H1 (cell line): ENCODE results near the gene FAM168B. TPM values are rescaled to one million over a fixed set of nuclear protein-coding genes. Genes with fewer than 3 reads are reported as not detected.
A peak's percentile ranks its signal among the peaks of the same experiment; 100 is the strongest.

Experiments
- CTCF ChIA-PET: fragments of 300-600 bp; sonication (Branson Sonifier 250); formaldehyde crosslinking; loops from one replicate; lab custom pipeline; 2021; ENCODE audit not compliant: partially characterized antibody; lab: Charles Lee
- POLR2A ChIA-PET: fragments of 300-600 bp; sonication (Branson Sonifier 250); formaldehyde crosslinking; loops from one replicate; lab custom pipeline; 2021; ENCODE audit warnings: inconsistent platforms; ENCODE audit not compliant: partially characterized antibody; lab: Charles Lee
- DNase-seq, 2 experiments: peaks; one replicate each; pipeline versions ENCODE4 v3.0.0 to v3.0.0-alpha.2; 2010 to 2022; ENCODE audit warnings: low spot score in 2 of 2, low read depth in 1 of 2, mixed read lengths in 1 of 2
- FAIRE-seq: peaks from 2 replicates; lab custom pipeline; 2011; peaks lifted over from hg19 to GRCh38; lab: Jason Lieb, UNC
- H2AFZ ChIP-seq: 2 replicates; pipeline ENCODE4 v1.8.1; 2012; ENCODE audit warnings: low read length, inconsistent platforms
- H2AK5ac ChIP-seq: 2 replicates; pipeline ENCODE4 v1.6.1; 2013; ENCODE audit warnings: low read depth, low read length
- H2BK120ac ChIP-seq: replicated peaks from 2 replicates; pipeline ENCODE3; 2013; ENCODE audit warnings: low read depth, low read length, inconsistent platforms
- H2BK12ac ChIP-seq: 2 replicates; pipeline ENCODE4 v1.6.1; 2013; ENCODE audit warnings: low read depth, low read length
- H2BK15ac ChIP-seq: 2 replicates; pipeline ENCODE4 v1.6.1; 2013; ENCODE audit warnings: low read length
- H2BK20ac ChIP-seq: 2 replicates; pipeline ENCODE4 v1.6.1; 2013; ENCODE audit warnings: low read length
- H2BK5ac ChIP-seq: 2 replicates; pipeline ENCODE4 v1.6.1; 2013; ENCODE audit warnings: low read depth, low read length
- H3K14ac ChIP-seq: 2 replicates; pipeline ENCODE4 v1.6.1; 2013; ENCODE audit warnings: inconsistent platforms; ENCODE audit not compliant: insufficient read length
- H3K18ac ChIP-seq: 2 replicates; pipeline ENCODE4 v1.6.1; 2013; ENCODE audit warnings: low read length; ENCODE audit errors: extremely low read depth
- H3K23ac ChIP-seq: 2 replicates; pipeline ENCODE4 v1.6.1; 2013; ENCODE audit warnings: inconsistent platforms; ENCODE audit not compliant: insufficient read length
- H3K23me2 ChIP-seq: 2 replicates; pipeline ENCODE4 v1.6.1; 2013; ENCODE audit warnings: low read depth, low read length
- H3K27ac ChIP-seq: 2 replicates; pipeline ENCODE4 v1.6.1; 2011; ENCODE audit warnings: low read depth, low read length, inconsistent platforms
- H3K27me3 ChIP-seq, 4 experiments: replicated peaks in 1 of 4; 1 replicate in 1 of 4; 2 replicates in 3 of 4; pipeline versions ENCODE4 v1.6.1 to v1.8.1; 2011 to 2013; ENCODE audit warnings: low read length in 3 of 4, mild to moderate bottlenecking in 3 of 4, inconsistent platforms in 2 of 4, mixed read lengths in 2 of 4, moderate library complexity in 1 of 4; ENCODE audit not compliant: control insufficient read depth in 3 of 4, insufficient read depth in 3 of 4; ENCODE audit errors: extremely low read depth in 1 of 4
- H3K36me3 ChIP-seq, 4 experiments: 2 replicates each; pipeline versions ENCODE4 v1.6.1 to v1.8.1; 2011 to 2013; ENCODE audit warnings: mild to moderate bottlenecking in 4 of 4, low read length in 3 of 4, moderate library complexity in 2 of 4, control low read depth in 1 of 4, inconsistent platforms in 1 of 4; ENCODE audit not compliant: insufficient read depth in 4 of 4, control insufficient read depth in 2 of 4
- H3K4ac ChIP-seq: replicated peaks from 2 replicates; pipeline ENCODE3; 2013; ENCODE audit warnings: low read length, low read depth, mixed read lengths, inconsistent platforms; ENCODE audit not compliant: insufficient read length
- H3K4me1 ChIP-seq, 4 experiments: replicated peaks in 1 of 4; 1 replicate in 1 of 4; 2 replicates in 3 of 4; pipeline versions ENCODE4 v1.6.1 to v1.8.1; 2011 to 2013; ENCODE audit warnings: low read length in 3 of 4, inconsistent platforms in 2 of 4, mixed read lengths in 1 of 4; ENCODE audit not compliant: insufficient read depth in 4 of 4, control insufficient read depth in 3 of 4
- H3K4me2 ChIP-seq, 2 experiments: 2 replicates each; pipeline versions ENCODE4 v1.6.1 to v1.8.1; 2011 to 2013; ENCODE audit warnings: low read depth in 2 of 2, low read length in 2 of 2, control low read depth in 1 of 2, inconsistent platforms in 1 of 2, mild to moderate bottlenecking in 1 of 2; ENCODE audit not compliant: insufficient read depth in 1 of 2
- H3K4me3 ChIP-seq, 4 experiments: fragments of 200-600, 300-600 bp in 1 of 4; sonication (generic), shearing (Covaris generic), sonication (Bioruptor Twin) in 1 of 4; 2 replicates each; pipeline versions ENCODE4 v1.5.1 to v1.8.1; 2011 to 2016; ENCODE audit warnings: low read length in 4 of 4, low read depth in 3 of 4, control low read depth in 2 of 4, inconsistent platforms in 2 of 4, mild to moderate bottlenecking in 2 of 4, mixed read lengths in 1 of 4, moderate library complexity in 1 of 4; ENCODE audit not compliant: insufficient read depth in 2 of 4; ENCODE audit errors: extremely low read depth in 1 of 4
- H3K56ac ChIP-seq: replicated peaks from 2 replicates; pipeline ENCODE3; 2013; ENCODE audit warnings: low read depth, mild to moderate bottlenecking, mixed read lengths, low read length, inconsistent platforms; ENCODE audit not compliant: insufficient read length
- H3K79me1 ChIP-seq: 2 replicates; pipeline ENCODE4 v1.6.1; 2013; ENCODE audit warnings: low read depth, low read length, control low read depth
- H3K79me2 ChIP-seq, 2 experiments: 2 replicates each; pipeline versions ENCODE4 v1.6.1 to v1.8.1; 2012 to 2013; ENCODE audit warnings: low read length in 2 of 2, mild to moderate bottlenecking in 2 of 2, inconsistent platforms in 1 of 2; ENCODE audit not compliant: insufficient read depth in 2 of 2, control insufficient read depth in 1 of 2
- H3K9ac ChIP-seq, 4 experiments: replicated peaks in 1 of 4; 1 replicate in 1 of 4; 2 replicates in 3 of 4; pipeline versions ENCODE4 v1.6.1 to v1.8.1; 2011 to 2013; ENCODE audit warnings: low read depth in 3 of 4, low read length in 3 of 4, control low read depth in 2 of 4, mild to moderate bottlenecking in 2 of 4, moderate library complexity in 2 of 4, inconsistent platforms in 1 of 4; ENCODE audit errors: extremely low read depth in 1 of 4
- H3K9me3 ChIP-seq, 2 experiments: 2 replicates each; pipeline versions ENCODE4 v1.6.1 to v1.8.1; 2012 to 2013; ENCODE audit warnings: mild to moderate bottlenecking in 2 of 2, moderate library complexity in 2 of 2, control low read depth in 1 of 2, inconsistent platforms in 1 of 2, low read depth in 1 of 2, low read length in 1 of 2, mixed read lengths in 1 of 2; ENCODE audit not compliant: insufficient read depth in 2 of 2
- H4K20me1 ChIP-seq, 2 experiments: replicated peaks in 1 of 2; 2 replicates each; pipeline versions ENCODE3 to v1.8.1; 2011 to 2013; ENCODE audit warnings: inconsistent platforms in 2 of 2, low read length in 2 of 2, mild to moderate bottlenecking in 1 of 2; ENCODE audit not compliant: insufficient read depth in 2 of 2, control insufficient read depth in 1 of 2
- H4K5ac ChIP-seq: 2 replicates; pipeline ENCODE4 v1.6.1; 2013; ENCODE audit warnings: low read length, low read depth, mixed read lengths, inconsistent platforms; ENCODE audit not compliant: insufficient read length
- H4K8ac ChIP-seq: 2 replicates; pipeline ENCODE4 v1.8.0; 2013; ENCODE audit warnings: mild to moderate bottlenecking, moderate library complexity, low read length, inconsistent platforms; ENCODE audit not compliant: insufficient read depth; ENCODE audit errors: extremely low read depth
- H4K91ac ChIP-seq: replicated peaks from 2 replicates; pipeline ENCODE3; 2013; ENCODE audit warnings: low read length, mixed read lengths, inconsistent platforms; ENCODE audit not compliant: insufficient read length
- CEBPB ChIP-seq: IDR thresholded peaks from 2 replicates; pipeline ENCODE4 v1.6.1; 2012; ENCODE audit warnings: low read depth, low read length
- CTCF ChIP-seq, 3 experiments: IDR thresholded peaks; 1 replicate in 2 of 3; 2 replicates in 1 of 3; pipeline versions ENCODE4 v1.5.1 to v1.6.1; 2011; ENCODE audit warnings: low read length in 3 of 3, mild to moderate bottlenecking in 3 of 3, inconsistent platforms in 2 of 3, low read depth in 1 of 3, moderate library complexity in 1 of 3; ENCODE audit not compliant: insufficient read depth in 1 of 3; ENCODE audit errors: control extremely low read depth in 1 of 3
- HDAC6 ChIP-seq: IDR thresholded peaks from one replicate; pipeline ENCODE4 v1.7.1; 2012; ENCODE audit warnings: low read depth, mild to moderate bottlenecking, inconsistent platforms, low read length, moderate library complexity
- RAD21 ChIP-seq, 2 experiments: IDR thresholded peaks in 1 of 2; conservative IDR thresholded peaks in 1 of 2; 2 replicates each; pipeline ENCODE4 v1.6.1; 2011; ENCODE audit warnings: low read depth in 2 of 2, low read length in 2 of 2, improper control_type of control experiment in 1 of 2, inconsistent platforms in 1 of 2, mild to moderate bottlenecking in 1 of 2, moderate library complexity in 1 of 2
- YY1 ChIP-seq: IDR thresholded peaks from 2 replicates; pipeline ENCODE4 v1.6.1; 2011; ENCODE audit warnings: low read depth, mild to moderate bottlenecking, low read length
- WGBS, 2 experiments: shearing (Covaris generic) in 1 of 2; methylation state at CpG; one replicate each; pipeline versions ENCODE4 v1.1.6 to v1.1.7; 2013 to 2015; ENCODE audit warnings: low lambda C conversion rate in 2 of 2, mixed read lengths in 2 of 2, inconsistent platforms in 1 of 2, low coverage in 1 of 2, missing lambda C conversion rate in 1 of 2; ENCODE audit not compliant: insufficient replicate concordance in 2 of 2, insufficient coverage in 1 of 2, insufficient read length in 1 of 2; ENCODE audit errors: extremely low coverage in 1 of 2, missing lambda C conversion rate in 1 of 2; 5-methylcytosine and 5-hydroxymethylcytosine counted together
- polyA plus RNA-seq, 7 experiments: library from polyadenylated mRNA; depleted of rRNA in 3 of 7; stranded (reverse) in 5 of 7; unstranded in 2 of 7; fragments of >200 nt in 5 of 7; fragments of 200-250 nt in 2 of 7; gene quantifications; 1 replicate in 5 of 7; 2 replicates in 1 of 7; 4 replicates in 1 of 7; pipeline versions ENCODE4 v1.2.1 to v1.2.3, GENCODE V29; 2011 to 2013; ENCODE audit warnings: missing spikeins in 2 of 7, mixed read lengths in 2 of 7
- total RNA-seq: library from RNA; stranded (reverse); fragmentation: NEBNext Ultra II Directional; extraction: Animal tissue kit (Norgen Biotek cat#: 25700); gene quantifications from 2 replicates; pipeline ENCODE4 v1.2.1, GENCODE V29; 2021

Gene FAM168B
- total and polyA plus RNA-seq, 2 of the 8 experiments (the other 6 are each of a cell fraction or from before 2014, with no cell fraction given) = 61.9 to 123 TPM

GRCh38 chr2:131037398-131038257 is 55.6 kb downstream of the FAM168B start:
- H3K23me2 ChIP-seq = peaks cover 10% of the 10 kb centered on the region; the same call in 1 of the 2 replicates
- POLR2A ChIA-PET = interaction anchor here (0.6 to 1.4 kb wide), 4 partner anchors 18 to 55 kb away, joined by 3 to 4 read pairs (median 4); no protein-coding TSS in a partner anchor
- no peak overlapping the region for H3K56ac ChIP-seq
- H3K36me3 ChIP-seq = no peaks in the 10 kb centered on the region; a peak in 1 of 8 replicates
- CTCF ChIA-PET = interaction anchor here (0.7 to 2.2 kb wide), 8 partner anchors 9 to 163 kb away, joined by 3 to 6 read pairs (median 3); no protein-coding TSS in a partner anchor
- H2BK20ac ChIP-seq = no peak overlapping the region
- H3K4me1 ChIP-seq = peaks cover 0 to 7% (median 4%) of the 10 kb centered on the region in 4 experiments; a peak in 6 of 7 replicates
- no peak overlapping the region for H2BK120ac ChIP-seq
- no peak overlapping the region for H3K4ac ChIP-seq
- H3K14ac ChIP-seq = no peak overlapping the region
- H3K9me3 ChIP-seq = no peaks in the 10 kb centered on the region
- H3K4me2 ChIP-seq = no peak overlapping the region
- no peaks in the 10 kb centered on the region for H3K79me1 ChIP-seq
- WGBS, 2 experiments = 76% methylated on average over 5 of the region's 6 CpGs; no CpG with 5 or more reads in 1 of the 2 experiments
- peaks cover 0 to 2% of the 10 kb centered on the region in 2 experiments for H4K20me1 ChIP-seq
- no peak overlapping the region for H2BK15ac ChIP-seq
- no peak overlapping the region for H4K5ac ChIP-seq
- no peak overlapping the region for H3K27ac ChIP-seq
- no peak overlapping the region for H4K91ac ChIP-seq
- H4K8ac ChIP-seq = no peak overlapping the region
- FAIRE-seq = no peak
- H3K79me2 ChIP-seq = no peaks in the 10 kb centered on the region
- TF ChIP-seq CTCF (IDR thresholded peaks at IDR 0.05; ENCODE audit: control extremely low read depth in 1 of 3, insufficient read depth in 1 of 3, low read depth in 1 of 3, low read length in 3 of 3) (peak in 1 of 3 experiments; percentile 21; a peak in 2 of 4 replicates), RAD21 (IDR thresholded peaks at IDR 0.05 in 1 of 2, conservative IDR thresholded peaks at IDR 0.05 in 1 of 2; ENCODE audit: low read depth in 2 of 2, low read length in 2 of 2) (peak in 1 of 2 experiments; percentile 14; a peak in 1 of 4 replicates), HDAC6 (no peak), YY1 (no peak), CEBPB (no peak)
- no peak overlapping the region for H3K9ac ChIP-seq
- no peak overlapping the region for H2BK5ac ChIP-seq
- H2AFZ ChIP-seq = no peak overlapping the region
- no peak overlapping the region for H2BK12ac ChIP-seq
- no peak overlapping the region for H2AK5ac ChIP-seq
- peaks cover 6 to 33% (median 26%) of the 10 kb centered on the region in 4 experiments; a peak in 6 of 7 replicates for H3K27me3 ChIP-seq
- H3K4me3 ChIP-seq = no peak overlapping the region
- DNase-seq = no peak
- H3K18ac ChIP-seq = no peak overlapping the region
- H3K23ac ChIP-seq = no peak overlapping the region
